ENCODE results near the gene GLUD2.
"Not testable (repeated sequence)": the region's sequence is repeated elsewhere in the genome, so short reads cannot be mapped to it uniquely, and the experiment has no call there.

GRCh38 chrX:121084247-121084646, 36.8 kb downstream of the GLUD2 start:
- not testable (repeated sequence) for TF ChIP-seq EZH2 (IDR thresholded peaks at IDR 0.05); POLR2AphosphoS5 (IDR thresholded peaks at IDR 0.05; ENCODE audit: borderline replicate concordance, low read depth, low read length); FOXP2 (optimal IDR thresholded peaks at IDR 0.05; ENCODE audit: control extremely low read depth, extremely low read length, insufficient read depth)

Data from SK-N-MC (cell line).